IPS DF 19.7 (cell line): ENCODE measurements around the gene TDRKH.

Experiments
- DNase-seq: peaks from one replicate; pipeline ENCODE4 v3.0.0-alpha.2; 2013; ENCODE audit warnings: low read depth, low spot score

Gene TDRKH

DNA sequence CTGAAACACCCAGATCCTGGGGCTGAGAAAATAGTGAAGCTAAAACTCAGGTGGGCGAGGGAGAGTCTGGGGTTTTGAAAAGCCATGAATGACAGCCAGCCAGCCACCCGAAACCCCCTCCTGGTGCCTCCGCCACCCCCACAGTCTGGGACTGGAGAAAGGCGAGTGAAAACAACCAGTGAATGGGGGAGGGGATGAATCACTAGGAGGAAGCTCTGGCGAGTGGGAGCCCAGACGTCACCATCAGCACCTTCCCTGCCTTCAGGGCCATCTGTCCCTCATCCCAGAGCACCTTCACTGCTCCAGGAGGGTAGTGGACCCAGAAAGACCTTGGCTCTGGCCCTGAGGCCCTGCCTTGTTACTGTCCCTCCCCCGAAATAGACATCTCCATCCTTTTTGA is 32.1 kb upstream of the TDRKH start:
- DNase-seq = no peak

DNA sequence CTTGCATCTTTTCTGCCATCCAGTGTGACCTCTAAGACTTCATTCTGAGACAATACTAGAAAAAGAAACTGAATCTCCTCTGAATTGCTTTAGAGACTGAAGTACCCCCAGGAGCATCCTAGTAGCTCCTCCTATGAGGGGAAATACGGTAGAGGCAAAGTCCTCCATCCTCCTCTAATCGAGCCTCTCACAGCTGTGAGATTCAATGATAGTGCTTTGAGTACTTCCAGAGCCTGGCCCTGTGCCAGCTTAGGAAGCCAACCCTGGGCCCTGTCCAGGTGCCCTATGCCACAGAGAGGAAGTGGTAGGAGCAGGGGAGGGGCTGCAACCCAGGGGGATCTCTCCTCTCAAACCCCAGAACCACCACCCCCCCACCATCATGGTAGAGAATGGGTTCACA is 30.6 kb upstream of the TDRKH start:
- no peak for DNase-seq

DNA sequence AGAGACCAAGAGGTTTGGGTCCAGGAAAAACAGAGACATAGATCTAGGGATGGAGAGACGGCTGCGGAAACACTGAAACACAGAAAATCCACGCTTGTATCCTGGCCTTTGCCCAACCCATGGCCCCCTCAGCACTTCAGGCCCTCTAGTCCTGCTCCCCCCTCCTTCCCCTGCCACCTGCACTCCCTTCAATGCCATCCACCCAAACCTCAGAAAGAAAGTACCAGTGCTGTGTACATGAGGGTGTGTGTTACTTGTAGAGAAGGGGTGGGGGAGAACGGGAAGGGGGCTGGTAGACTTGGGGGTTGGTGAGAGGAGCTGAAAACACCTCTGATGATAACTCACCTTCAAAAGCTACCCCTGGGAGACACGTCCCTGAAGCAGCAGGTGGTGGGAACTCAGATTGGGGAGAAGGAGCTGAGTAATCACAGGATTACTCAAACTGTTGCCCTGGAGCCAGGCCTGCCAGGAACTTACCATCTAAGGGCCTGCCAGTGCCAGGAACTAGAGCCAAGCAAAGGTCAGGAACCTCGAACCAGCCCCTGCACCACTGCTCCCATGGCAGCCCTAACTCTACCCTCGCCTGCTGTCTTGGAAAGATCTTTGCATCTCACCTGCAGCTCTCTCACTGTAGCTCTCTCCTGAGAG is 29.8 kb upstream of the TDRKH start:
- DNase-seq = no peak

DNA sequence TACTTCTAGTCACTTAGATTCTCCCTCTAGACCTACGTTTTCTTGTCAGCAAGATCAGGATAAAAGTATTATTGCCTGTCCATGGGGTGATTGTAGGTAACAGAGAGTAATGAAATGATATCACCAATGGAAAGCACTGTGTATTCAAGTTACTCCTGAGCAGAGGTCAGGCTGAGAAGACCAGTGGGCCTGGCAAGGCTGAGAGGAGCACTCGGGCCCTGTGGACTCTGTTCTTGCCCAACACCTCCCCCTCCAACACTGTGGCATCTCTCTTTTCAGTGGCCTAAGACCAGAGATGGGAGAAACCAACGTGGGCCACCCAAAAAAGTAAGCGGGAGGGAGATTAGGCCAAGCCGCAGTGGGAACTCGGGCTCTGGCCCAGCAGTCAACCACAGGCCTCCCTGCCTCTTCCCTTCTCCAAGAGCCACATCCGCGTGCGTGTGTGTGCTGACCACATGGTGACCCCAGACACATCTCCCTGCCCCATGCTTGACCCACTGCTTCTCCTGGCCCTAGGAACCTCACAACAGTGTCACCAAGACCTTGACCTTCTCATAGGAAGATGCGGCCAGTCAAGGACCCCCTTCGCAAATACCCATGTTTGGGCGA is 29.0 kb upstream of the TDRKH start:
- no peak for DNase-seq

DNA sequence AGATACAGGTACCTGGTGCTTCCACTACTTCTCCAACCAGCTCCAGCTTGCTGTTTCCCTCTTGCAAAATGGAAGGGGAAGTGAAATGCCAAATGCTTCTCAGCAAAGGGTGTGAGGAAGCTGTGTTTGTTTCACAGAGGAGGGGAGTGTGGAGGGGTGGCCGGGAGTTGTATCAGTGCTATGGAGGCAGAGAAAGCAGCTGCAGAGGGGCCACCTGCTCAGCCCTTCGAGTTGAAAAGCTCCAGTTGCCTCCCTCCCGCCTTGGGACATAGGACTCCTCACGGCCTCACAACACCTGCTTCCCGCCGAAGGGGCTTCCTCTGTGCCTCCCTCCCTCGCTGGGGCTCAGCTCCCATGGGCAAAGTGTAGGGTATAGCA is 27.0 kb upstream of the TDRKH start:
- DNase-seq = no peak

DNA sequence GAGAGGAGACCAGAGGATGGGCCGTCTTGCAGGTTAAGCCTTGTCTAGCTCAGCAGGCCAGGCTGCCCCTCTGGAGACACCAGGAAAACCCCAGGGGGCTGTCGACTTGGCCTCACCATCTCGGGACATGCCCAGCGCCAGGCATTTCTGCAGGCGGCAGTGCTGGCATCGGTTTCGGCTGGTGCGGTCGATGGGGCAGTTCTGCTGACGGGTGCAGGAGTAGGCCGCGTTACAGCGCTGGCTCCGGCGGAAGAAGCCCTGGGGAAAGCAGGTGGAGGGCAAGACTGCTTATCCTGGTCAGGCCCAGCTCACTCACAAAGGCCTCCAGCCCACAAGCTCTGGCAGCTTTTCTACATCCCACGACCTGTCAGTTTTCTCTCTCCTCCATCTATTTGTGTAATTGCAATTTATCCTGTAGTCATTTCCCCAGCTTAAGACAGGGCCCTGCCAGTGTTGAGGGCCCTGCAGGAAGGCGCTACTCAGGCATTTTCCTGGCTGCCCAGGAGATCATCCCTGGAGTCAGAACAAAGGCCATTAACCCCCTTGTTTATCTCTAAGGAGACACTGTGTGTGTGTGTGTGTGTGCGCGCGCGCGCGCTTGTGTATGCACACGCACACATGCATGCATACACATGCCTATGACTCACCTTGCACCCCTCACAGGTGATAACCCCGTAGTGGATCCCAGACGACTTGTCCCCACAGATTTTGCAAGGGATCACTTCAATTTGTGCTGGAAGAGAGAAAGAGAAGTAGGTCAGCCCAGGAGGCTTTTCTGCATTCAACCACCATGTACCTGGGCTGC is 26.4 kb upstream of the TDRKH start:
- no peak for DNase-seq

DNA sequence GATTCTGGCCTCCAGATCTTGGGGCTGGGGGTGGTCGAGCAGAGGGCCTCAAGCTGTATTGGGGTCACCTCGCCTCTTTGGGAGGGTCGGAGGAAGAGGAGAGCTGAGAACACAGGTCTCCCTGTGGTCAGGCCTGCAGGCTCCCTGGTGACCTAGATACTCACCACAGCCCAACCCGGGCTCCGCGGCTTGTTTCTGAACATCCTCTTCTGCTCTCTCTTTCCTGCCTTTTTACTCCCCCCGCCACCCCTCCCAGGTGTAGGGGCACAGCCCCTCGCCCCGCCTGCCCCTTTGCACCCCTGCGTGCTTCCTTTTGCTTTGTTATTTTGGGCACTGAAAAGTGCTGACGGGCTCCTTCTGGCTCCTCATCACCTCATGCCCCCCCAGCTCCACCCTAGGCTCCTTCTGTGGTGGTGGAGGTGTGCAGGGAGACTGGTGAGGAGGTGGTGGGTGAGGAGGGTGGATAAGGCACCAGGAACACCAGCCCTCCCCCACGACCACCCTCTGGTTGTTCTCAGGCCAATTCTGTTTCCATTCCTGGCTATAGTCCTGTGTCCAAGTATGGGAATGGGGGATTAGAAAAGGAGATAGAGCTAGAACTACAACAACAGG is 25.5 kb upstream of the TDRKH start:
- no peak for DNase-seq

DNA sequence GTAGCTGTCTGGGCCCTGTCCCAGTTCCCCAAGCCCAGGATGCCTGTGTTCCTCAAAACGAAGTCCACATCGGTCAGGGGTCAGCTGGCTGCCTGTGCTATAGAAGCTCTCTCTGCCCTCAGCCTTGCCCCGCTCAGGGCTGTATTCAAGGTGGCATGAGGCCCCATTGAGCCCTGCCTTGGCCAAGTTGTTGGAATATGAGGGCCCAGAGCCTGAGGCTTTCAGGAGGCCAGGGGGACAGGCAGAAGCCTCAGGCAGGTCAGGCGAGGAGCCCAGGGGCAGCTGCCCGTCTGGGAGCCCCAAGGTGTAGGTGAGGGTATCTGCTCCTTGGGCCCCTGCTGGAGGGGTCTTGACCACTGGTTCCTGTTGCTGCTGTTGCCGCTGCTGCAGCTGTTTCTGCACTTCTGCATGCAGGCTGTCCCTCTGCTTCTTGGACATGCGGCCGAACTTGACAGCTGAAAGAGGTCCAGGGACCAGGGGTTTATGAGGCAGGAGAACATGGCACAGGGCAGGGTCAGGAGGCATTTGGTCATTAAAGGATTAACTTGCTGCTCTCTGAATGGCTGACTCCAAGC is 24.8 kb upstream of the TDRKH start:
- no peak for DNase-seq

DNA sequence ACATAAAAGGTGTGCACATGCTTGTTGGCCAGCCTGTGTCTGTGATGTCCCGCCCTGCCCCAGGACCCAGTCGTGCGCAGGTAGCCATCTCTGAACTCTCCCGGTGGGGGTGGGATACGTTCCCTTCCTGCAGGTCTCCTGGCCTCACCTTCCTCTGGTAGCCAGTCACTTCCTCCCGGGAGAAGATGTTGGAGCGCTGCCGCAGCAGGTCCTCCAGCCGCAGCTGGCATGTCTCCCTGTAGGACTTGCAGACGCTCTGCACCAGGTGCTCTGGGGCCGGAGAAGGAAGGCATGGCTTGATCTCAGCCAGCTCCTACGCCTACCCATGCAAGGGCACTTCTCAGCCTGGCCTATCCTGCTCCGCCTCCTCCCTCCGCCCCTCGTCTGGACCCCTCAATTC is 24.1 kb upstream of the TDRKH start:
- DNase-seq = no peak

DNA sequence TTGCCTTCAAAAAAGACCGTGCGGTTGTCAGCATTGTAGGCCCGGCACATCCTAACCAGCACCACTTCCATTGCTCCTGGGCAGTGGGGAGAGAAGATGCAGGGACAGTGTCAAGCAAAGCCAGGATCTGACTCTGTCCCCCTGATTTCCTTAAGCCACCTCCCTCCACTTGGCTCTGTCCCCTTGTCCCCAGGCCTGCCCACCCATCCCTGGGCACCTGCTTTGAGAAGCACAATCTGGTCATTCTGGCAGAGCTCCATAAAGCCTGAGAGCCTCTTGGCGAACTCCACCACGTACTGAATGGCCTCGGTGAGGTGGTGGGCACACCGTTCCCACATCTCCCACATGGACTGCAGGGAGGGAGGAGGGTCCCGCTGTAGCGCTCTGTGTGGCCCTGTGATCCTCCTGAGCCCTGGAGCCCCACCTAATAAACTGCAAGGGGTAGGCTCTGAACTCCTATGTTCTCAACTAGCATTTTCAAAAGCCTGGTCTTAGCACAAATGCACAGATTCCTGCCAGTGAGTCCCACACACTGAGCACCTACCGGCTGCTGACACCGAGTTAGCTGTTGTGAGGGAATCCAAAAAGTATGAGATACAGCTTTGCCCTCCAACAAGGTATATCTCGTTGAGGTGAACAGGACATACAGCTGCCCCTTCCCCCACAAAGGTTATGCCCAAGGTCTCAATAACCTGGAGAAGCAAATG is 23.1 kb upstream of the TDRKH start:
- no peak for DNase-seq

DNA sequence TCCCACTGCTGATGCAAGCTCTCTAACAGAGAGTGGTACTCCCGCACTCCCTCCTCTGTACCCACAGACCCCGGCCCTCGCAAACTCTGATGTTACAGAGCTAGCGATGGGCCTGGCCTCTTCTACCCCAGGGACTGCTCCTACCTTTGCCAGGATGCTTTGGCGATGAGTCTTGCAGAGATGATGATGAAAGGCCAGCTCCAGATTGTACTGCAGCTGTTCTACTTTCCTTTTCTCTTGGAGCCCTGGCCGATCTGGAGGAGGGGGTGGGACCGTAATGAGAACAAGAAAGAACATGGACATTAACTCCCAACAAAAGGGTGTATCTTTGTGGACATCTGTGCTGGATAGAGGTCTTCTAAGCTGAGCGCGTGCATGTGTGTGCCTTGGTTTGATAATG is 20.9 kb upstream of the TDRKH start:
- no peak for DNase-seq

DNA sequence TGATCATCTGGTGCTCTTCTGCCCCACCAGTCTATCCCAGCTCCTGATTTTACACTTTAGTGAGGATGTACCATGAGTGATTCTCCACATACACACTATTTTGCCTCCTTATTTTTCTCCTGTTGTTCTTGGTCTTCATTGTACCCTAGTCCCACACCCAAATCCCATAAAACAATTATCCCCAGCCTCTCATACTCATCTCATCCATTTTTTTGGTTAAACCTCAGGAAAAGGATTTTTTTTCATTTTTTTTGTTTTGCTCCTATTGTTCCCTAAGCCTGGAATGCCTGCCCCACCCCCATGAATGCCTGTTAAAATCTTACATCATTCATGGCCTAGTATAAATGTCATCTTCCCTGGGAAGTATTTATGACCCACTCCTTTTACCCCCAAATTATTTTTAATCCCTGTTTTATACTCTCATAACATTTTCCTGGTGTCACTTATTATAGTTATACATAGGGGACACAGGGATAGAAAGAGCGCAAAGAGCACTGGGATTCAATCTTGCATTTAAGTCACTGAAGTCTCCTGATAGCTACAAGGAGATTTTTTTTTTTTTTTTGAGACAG is 19.8 kb upstream of the TDRKH start:
- no peak for DNase-seq

DNA sequence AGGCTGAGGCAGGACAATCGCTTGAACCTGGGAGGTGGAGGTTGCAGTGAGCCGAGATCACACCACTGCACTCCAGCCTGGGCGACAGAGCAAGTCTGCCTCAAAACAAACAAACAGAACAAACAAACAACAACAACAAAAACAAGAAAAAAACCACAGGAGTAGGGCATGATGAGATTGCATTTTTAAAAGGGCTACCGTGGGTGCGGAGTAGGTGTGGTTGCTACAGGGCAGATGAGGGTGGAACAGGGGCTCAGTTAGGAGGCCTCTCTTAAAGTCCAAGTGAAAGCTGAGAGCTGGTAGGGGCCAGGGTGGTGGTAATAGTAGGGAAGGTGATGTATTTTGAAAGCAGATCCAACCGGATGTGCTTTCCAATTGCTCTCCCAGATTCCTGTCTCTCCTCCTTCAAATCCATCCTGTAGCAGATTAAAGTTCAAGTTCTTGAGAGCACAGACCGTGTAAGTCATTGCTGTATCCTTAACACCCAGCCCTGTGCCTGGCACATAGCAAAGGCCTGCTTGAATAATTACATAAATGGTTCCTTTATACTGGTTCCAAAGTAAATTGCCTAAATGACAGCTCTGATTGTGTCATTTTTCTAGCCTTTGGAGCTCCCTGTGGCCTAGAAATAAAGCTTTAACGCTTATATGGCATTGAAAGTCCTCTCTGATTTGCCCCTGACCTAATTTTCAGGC is 19.1 kb upstream of the TDRKH start:
- no peak for DNase-seq

DNA sequence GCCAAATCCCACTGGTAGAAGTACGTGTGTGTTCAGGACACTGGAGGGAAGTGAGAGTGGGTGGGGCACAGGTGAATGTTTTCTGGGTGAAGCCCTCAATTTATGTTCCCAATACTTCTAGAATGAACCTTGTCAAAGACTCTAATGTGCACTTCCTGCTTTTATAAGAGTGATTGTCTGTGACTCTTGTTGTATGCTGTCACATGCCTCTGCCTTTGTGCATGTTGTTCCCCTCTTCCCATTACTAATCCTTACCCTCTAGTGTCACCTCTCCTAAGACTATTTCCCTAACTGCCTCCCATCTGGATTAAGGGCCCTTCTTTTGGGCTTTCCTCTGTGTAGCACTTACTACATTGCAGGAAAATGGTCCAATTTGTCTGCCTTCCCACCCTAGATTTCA is 17.5 kb upstream of the TDRKH start:
- DNase-seq = no peak

DNA sequence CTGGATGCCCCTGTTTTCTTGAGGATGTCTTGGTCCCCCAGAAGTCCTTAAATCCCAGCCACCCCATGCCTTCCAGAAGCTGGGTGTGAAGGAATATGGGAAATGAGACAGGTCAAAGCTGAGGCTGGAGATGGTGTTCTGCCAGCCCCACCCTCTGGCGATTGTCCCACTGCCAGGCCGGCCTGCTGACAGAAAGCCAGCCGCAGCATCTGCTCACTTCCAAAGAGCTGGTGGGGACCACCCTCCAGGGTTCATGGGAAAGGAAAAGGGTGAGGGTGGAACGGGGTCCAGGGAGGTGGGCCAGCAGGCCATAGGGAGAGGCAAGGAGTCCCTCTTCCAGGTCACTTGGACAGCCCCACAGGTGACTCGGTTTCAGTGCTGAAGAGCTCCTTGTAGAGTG is 16.8 kb upstream of the TDRKH start:
- DNase-seq = no peak

DNA sequence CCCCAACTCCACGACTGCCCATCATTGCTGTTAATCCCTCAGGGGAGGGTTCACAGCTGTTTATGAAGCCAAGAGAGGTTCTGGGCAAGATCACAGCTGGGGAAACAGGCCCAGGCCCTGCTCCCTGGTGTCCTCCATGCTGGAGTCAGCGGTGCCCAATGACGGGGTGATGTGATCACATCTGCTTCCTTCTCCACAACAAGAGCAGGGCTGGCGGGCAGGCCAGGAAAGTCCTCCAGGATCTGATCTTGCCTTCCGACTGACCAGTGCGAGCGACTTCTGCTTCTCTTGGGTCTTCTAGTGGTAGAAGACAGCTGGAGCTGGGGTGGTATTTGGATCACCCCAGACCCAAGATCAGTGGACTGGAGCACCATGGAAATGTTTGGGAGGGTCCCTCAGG is 15.9 kb upstream of the TDRKH start:
- DNase-seq = no peak

DNA sequence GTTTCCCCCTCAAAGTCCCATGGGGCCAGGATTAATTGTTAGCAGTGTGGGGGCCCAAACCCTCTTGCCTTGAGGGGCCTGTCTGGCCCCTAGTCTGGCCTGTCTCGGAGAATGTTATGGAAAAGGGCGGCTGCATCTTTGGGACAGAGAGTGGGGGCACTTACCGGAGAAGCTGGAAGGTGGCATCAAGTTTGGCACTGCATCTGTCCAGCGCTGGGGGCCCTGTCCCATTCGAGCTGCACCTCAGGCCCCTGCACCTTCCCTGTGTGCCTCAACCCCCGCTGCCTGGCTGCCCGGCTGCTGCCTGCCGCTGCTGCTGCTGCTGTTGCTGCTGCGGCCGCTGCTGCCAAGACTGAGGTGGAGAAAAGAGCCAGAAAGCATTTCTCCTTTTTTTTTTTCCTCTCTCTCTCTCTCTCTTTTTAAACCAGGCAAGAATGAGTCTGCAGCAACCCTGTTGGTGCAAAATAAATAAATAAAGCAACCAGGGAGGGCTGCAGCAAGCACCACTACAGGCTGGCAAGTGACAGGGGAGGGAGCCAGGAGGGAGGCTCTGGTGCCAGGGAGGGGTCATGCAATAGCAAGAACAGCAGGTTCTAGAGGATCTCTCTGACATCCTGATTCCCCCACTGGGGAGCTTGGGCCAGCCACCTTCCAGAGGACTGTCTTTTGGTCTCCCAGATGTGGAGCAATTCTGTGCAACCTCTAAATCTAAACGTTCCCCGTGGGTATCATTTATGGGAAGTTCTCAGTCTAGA is 14.9 kb upstream of the TDRKH start, which contains the start of gene LINGO4:
TSS of gene LINGO4 (minus strand) at position 354 of the 755 bp plus-strand sequence. CDS start 2,715 bp downstream, outside the sequence.
- DNase-seq = no peak

DNA sequence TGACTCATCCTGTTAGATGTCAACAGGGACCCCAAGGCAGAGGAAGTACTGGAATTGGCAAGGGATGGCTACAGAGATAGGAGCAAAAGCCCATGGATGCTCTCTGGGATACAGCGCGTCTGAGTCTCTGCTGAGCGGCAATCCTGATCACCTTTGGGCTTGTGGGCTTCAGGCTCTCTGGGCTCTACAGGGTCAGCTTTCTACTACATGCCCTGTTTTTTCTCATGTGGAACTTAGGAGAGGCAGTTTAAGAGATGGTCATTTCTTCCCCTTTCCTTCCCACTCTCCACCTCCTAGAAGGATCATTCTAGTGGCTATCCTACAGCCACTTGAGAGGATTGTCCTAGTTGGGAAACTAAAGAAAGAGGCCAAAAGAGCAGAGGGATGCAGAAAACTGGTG is 13.6 kb upstream of the TDRKH start:
- DNase-seq = no peak

DNA sequence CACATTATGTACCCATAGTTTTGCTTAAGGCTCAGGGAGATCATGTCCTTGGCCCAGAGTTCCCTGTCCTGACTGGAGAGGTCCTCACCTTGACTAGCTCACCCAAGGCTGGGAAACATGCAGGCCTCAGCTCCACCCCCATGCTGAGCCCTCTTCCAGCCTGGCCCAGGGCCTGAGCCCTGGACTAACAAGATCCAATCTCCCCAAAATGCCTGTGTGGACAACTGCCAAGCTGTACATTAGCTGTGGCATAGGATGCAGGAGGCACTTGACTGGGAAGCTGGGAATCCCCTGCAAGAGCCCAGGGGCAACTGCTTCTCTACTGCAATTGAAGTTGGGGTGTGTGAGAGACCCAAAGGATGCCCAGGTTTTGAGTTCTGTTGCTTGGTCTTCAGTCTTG is 12.9 kb upstream of the TDRKH start:
- no peak for DNase-seq

DNA sequence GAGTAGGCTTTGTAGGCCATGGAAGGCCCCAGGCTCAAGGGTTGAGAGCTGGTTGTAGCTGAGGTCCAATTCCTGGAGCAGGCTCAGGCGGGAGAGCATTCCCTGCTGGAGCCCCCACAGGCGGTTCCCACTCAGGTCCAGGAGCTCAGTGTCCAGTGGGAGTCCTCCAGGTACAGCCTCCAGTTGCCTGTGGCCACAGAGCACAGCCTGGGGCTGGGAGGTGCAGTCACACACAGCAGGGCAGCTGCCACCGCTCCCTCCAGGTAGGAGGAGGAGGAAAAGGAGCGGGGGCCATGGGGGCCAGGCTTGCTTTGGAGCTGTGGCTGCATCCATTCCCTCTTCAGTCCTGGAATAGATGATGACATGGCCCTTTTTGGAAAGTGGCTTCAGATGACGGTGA is 12.1 kb upstream of the TDRKH start:
- no peak for DNase-seq
